HepG2 (cell line): ENCODE results near the gene CLIP2. TPM values are rescaled to one million over a fixed set of nuclear protein-coding genes. Genes with fewer than 3 reads are reported as not detected.
A peak's percentile ranks its signal among the peaks of the same experiment; 100 is the strongest.

Source experiments
- EEA1 ChIP-seq: sonication (generic); formaldehyde crosslinking; IDR thresholded peaks from 2 replicates; pipeline ENCODE4 v1.5.1; 2020; ENCODE audit warnings: mild to moderate bottlenecking, missing genetic modification reagents, borderline replicate concordance
- FLYWCH1 ChIP-seq: sonication (generic); formaldehyde crosslinking; IDR thresholded peaks from 2 replicates; pipeline ENCODE4 v1.8.1; 2023; ENCODE audit warnings: mild to moderate bottlenecking, missing genetic modification reagents
- HDAC2 ChIP-seq: sonication (generic); formaldehyde crosslinking; IDR thresholded peaks from 2 replicates; pipeline ENCODE4 v1.4.0; 2020; ENCODE audit warnings: missing genetic modification reagents
- HHEX ChIP-seq: IDR thresholded peaks from 2 replicates; pipeline ENCODE4 v1.6.1; 2016; ENCODE audit warnings: control low read depth
- IKZF1 ChIP-seq: fragments of 450-650 bp; IDR thresholded peaks from 2 replicates; pipeline ENCODE4 v1.7.1; 2016
- MXI1 ChIP-seq: IDR thresholded peaks from 3 replicates; pipeline ENCODE4 v1.6.1; 2012; ENCODE audit warnings: low read depth, low read length, inconsistent platforms, borderline replicate concordance
- NFE2 ChIP-seq: sonication (generic); formaldehyde crosslinking; IDR thresholded peaks from 2 replicates; pipeline ENCODE4 v1.4.0; 2020; ENCODE audit warnings: missing genetic modification reagents
- NFKB2 ChIP-seq: sonication (generic); formaldehyde crosslinking; IDR thresholded peaks from 2 replicates; pipeline ENCODE4 v1.4.0; 2020; ENCODE audit warnings: missing genetic modification reagents, borderline replicate concordance
- REPIN1 ChIP-seq: sonication (generic); formaldehyde crosslinking; IDR thresholded peaks from 2 replicates; pipeline ENCODE4 v1.8.0; 2022; ENCODE audit warnings: missing genetic modification reagents, low read depth, mild to moderate bottlenecking, borderline replicate concordance
- SKI ChIP-seq: fragments of 450-650 bp; IDR thresholded peaks from one replicate; pipeline ENCODE4 v1.6.1; 2018; ENCODE audit warnings: mild to moderate bottlenecking; ENCODE audit not compliant: partially characterized antibody
- SNAI1 ChIP-seq: sonication (generic); formaldehyde crosslinking; IDR thresholded peaks from 2 replicates; pipeline ENCODE4 v1.5.0; 2020; ENCODE audit warnings: mild to moderate bottlenecking, missing genetic modification reagents, borderline replicate concordance
- SP1 ChIP-seq, 2 experiments: fragments of 450-650 bp in 1 of 2; sonication (generic) in 1 of 2; formaldehyde crosslinking in 1 of 2; IDR thresholded peaks; 2 replicates each; pipeline versions ENCODE4 v1.4.0 to v1.6.1; 2016 to 2020; ENCODE audit warnings: missing genetic modification reagents in 1 of 2
- SP140L ChIP-seq: sonication (generic); formaldehyde crosslinking; IDR thresholded peaks from 2 replicates; pipeline ENCODE4 v1.4.0; 2020; ENCODE audit warnings: missing genetic modification reagents, borderline replicate concordance
- TCF7 ChIP-seq: sonication (generic); IDR thresholded peaks from 2 replicates; pipeline ENCODE4 v1.6.1; 2016; ENCODE audit warnings: antibody characterized with exemption, low read depth
- TFDP1 ChIP-seq: IDR thresholded peaks from 2 replicates; pipeline ENCODE4 v1.6.1; 2016; ENCODE audit warnings: missing compliant biosample characterization, missing genetic modification reagents, borderline replicate concordance
- XBP1 ChIP-seq: sonication (generic); formaldehyde crosslinking; IDR thresholded peaks from 2 replicates; pipeline ENCODE4 v1.5.0; 2020; ENCODE audit warnings: missing genetic modification reagents
- ZBTB39 ChIP-seq: sonication (generic); formaldehyde crosslinking; IDR thresholded peaks from 2 replicates; pipeline ENCODE4 v1.5.0; 2020; ENCODE audit warnings: missing genetic modification reagents
- ZNF160 ChIP-seq: sonication (generic); formaldehyde crosslinking; IDR thresholded peaks from 2 replicates; pipeline ENCODE4 v1.8.0; 2022; ENCODE audit warnings: mild to moderate bottlenecking, inconsistent platforms, missing genetic modification reagents
- ZNF3 ChIP-seq: IDR thresholded peaks from 2 replicates; pipeline ENCODE4 v1.7.0; 2017; ENCODE audit warnings: inconsistent platforms
- ZNF570 ChIP-seq: sonication (generic); formaldehyde crosslinking; IDR thresholded peaks from 2 replicates; pipeline ENCODE4 v1.4.0; 2020; ENCODE audit warnings: mild to moderate bottlenecking, missing genetic modification reagents, borderline replicate concordance
- ZNF720 ChIP-seq: sonication (generic); formaldehyde crosslinking; IDR thresholded peaks from 2 replicates; pipeline ENCODE4 v1.4.0; 2020; ENCODE audit warnings: missing genetic modification reagents
- polyA plus RNA-seq, 8 experiments: library from polyadenylated mRNA; depleted of rRNA in 3 of 8; stranded (reverse) in 7 of 8; unstranded in 1 of 8; fragments of >200 nt; fragmentation: Illumina TruSeq in 4 of 8; extraction: Trizol in 4 of 8; gene quantifications; 2 replicates each; pipeline versions ENCODE4 v1.2.1 to v1.2.3, GENCODE V29; 2011 to 2016; ENCODE audit warnings: low read depth in 4 of 8, missing spikeins in 1 of 8, mixed read lengths in 1 of 8; ENCODE audit not compliant: insufficient read depth in 1 of 8
- total RNA-seq, 5 experiments: library from RNA; depleted of rRNA; stranded (reverse); fragments of >200 nt; fragmentation: Illumina TruSeq; extraction: Trizol; gene quantifications; 2 replicates each; pipeline ENCODE4 v1.2.3, GENCODE V29; 2016; ENCODE audit warnings: low read depth in 1 of 5
- TF ChIP-seq, protein P1 (sequence below): IDR thresholded peaks from 2 replicates; pipeline ENCODE4 v1.6.1; 2012; ENCODE audit warnings: low read depth, low read length, improper control_type of control experiment
- TF ChIP-seq, protein P2 (sequence below): sonication (generic); formaldehyde crosslinking; IDR thresholded peaks from 2 replicates; pipeline ENCODE4 v1.5.1; 2020; ENCODE audit warnings: mild to moderate bottlenecking, moderate library complexity, missing genetic modification reagents
- TF ChIP-seq, protein P3 (sequence below): sonication (generic); formaldehyde crosslinking; IDR thresholded peaks from 2 replicates; pipeline ENCODE4 v1.5.1; 2020; ENCODE audit warnings: missing genetic modification reagents, mild to moderate bottlenecking, borderline replicate concordance

Gene CLIP2
- total and polyA plus RNA-seq, 2 of the 13 experiments (the other 11 are each of a cell fraction or from before 2014, with no cell fraction given) = 6.5 to 17.4 TPM

DNA sequence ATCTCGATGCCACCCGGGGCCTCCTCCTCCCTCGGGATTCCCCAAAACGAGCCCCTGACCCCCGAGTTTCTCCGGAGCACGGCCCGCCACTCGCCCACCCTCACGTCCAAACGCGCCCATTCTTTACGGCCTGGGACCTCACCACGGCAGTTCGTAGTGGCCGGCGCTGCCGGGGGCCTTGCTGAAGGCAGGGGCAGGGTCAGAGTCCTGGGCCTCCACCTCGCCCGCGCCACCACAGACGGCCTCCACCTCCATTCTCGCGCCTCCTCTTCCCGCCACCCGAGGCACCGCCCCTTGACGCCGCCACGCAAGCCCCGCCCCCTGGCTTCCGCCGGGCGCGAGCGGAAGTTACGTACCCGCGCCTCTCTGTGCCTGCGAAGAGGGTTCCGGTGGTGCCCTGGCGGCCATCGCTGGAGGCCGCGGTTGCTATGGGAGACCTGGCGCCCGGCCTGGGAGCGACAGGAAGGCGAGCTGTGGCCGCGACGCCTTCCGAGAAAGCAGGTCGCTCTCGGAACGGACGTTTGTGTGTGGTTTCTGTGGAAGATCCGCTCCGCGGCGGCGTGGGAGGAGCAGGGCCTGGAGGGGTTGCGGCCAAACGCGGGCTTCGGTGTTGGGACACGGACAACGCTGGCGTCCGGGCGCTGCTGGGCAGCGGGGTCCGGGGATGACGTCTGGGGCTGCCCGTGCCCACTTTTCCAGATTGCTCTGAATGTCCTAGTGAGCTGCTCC is 34.9 kb upstream of the CLIP2 start, which contains the start of gene RFC2 (continued):
- TF ChIP-seq SKI = peak; percentile 44
- no peak for TF ChIP-seq ZNF3
- TF ChIP-seq ZNF720 (CRISPR knock-in tag) = no peak
- no peak for TF ChIP-seq TCF7
- peak; percentile 80; the same call in 1 of the 2 replicates for TF ChIP-seq ZNF160 (CRISPR knock-in tag)
- TF ChIP-seq FLYWCH1 = no peak
- TF ChIP-seq SP140L (CRISPR knock-in tag) = no peak
- peak; percentile 55; the same call in 1 of the 2 replicates for TF ChIP-seq ZBTB39 (CRISPR knock-in tag)
- TF ChIP-seq REPIN1 = peak; percentile 83; the same call in 1 of the 2 replicates
- no peak for TF ChIP-seq SP1 (IDR thresholded peaks at IDR 0.05)
- TF ChIP-seq SP1 (CRISPR knock-in tag; IDR thresholded peaks at IDR 0.05) = peak; percentile 94
- TF ChIP-seq, protein P1, sequence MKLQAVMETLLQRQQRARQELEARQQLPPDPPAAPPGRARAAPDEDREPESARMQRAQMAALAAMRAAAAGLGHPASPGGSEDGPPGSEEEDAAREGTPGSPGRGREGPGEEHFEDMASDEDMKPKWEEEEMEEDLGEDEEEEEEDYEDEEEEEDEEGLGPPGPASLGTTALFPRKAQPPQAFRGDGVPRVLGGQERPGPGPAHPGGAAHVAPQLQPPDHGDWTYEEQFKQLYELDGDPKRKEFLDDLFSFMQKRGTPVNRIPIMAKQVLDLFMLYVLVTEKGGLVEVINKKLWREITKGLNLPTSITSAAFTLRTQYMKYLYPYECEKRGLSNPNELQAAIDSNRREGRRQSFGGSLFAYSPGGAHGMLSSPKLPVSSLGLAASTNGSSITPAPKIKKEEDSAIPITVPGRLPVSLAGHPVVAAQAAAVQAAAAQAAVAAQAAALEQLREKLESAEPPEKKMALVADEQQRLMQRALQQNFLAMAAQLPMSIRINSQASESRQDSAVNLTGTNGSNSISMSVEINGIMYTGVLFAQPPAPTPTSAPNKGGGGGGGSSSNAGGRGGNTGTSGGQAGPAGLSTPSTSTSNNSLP = no peak
- peak; percentile 99 for TF ChIP-seq TFDP1
- TF ChIP-seq NFKB2 (CRISPR knock-in tag) = peak; percentile 81; the same call in 1 of the 2 replicates
- TF ChIP-seq, protein P2, sequence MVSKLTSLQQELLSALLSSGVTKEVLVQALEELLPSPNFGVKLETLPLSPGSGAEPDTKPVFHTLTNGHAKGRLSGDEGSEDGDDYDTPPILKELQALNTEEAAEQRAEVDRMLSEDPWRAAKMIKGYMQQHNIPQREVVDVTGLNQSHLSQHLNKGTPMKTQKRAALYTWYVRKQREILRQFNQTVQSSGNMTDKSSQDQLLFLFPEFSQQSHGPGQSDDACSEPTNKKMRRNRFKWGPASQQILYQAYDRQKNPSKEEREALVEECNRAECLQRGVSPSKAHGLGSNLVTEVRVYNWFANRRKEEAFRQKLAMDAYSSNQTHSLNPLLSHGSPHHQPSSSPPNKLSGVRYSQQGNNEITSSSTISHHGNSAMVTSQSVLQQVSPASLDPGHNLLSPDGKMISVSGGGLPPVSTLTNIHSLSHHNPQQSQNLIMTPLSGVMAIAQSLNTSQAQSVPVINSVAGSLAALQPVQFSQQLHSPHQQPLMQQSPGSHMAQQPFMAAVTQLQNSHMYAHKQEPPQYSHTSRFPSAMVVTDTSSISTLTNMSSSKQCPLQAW (CRISPR knock-in tag) = peak; percentile 93
- no peak for TF ChIP-seq HHEX (CRISPR knock-in tag)
- TF ChIP-seq SNAI1 (CRISPR knock-in tag) = no peak
- TF ChIP-seq HDAC2 (CRISPR knock-in tag) = no peak; the same call in none of the 2 replicates
- no peak for TF ChIP-seq NFE2 (CRISPR knock-in tag)
- no peak for TF ChIP-seq XBP1 (CRISPR knock-in tag)
- no peak for TF ChIP-seq IKZF1
- TF ChIP-seq, protein P3, sequence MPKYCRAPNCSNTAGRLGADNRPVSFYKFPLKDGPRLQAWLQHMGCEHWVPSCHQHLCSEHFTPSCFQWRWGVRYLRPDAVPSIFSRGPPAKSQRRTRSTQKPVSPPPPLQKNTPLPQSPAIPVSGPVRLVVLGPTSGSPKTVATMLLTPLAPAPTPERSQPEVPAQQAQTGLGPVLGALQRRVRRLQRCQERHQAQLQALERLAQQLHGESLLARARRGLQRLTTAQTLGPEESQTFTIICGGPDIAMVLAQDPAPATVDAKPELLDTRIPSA (CRISPR knock-in tag) = no peak
- no peak for TF ChIP-seq ZNF570 (CRISPR knock-in tag)
- peak; percentile 96; the same call in 2 of the 3 replicates for TF ChIP-seq MXI1
- peak; percentile 45; the same call in 1 of the 2 replicates for TF ChIP-seq EEA1 (CRISPR knock-in tag)
